PC-9 (cell line): ENCODE results near the gene CGB8. TPM values are rescaled to one million over a fixed set of nuclear protein-coding genes. Genes with fewer than 3 reads are reported as not detected.
"Not testable (repeated sequence)": the region's sequence is repeated elsewhere in the genome, so short reads cannot be mapped to it uniquely, and the experiment has no call there.

Experiments
- BruUV-seq: library from RNA; stranded (reverse); fragments of 400-500 nt; replicated peaks from 2 replicates; lab custom pipeline; 2021; lab: Mats Ljungman, UMichigan
- CTCF ChIA-PET: fragments of 300-600 bp; sonication (Branson Sonifier 250); formaldehyde crosslinking; loops from one replicate; lab custom pipeline; 2022; ENCODE audit warnings: antibody characterized with exemption; lab: Charles Lee
- POLR2A ChIA-PET: fragments of 300-600 bp; sonication (Branson Sonifier 250); formaldehyde crosslinking; loops from one replicate; lab custom pipeline; 2022; ENCODE audit warnings: antibody characterized with exemption; ENCODE audit not compliant: unreplicated experiment; lab: Charles Lee
- DNase-seq, 2 experiments: peaks; one replicate each; pipeline versions ENCODE4 v3.0.0 to v3.0.0-alpha.2; 2015 to 2022; ENCODE audit warnings: mixed read lengths in 1 of 2
- H2AFZ ChIP-seq: fragments of 200-600 bp; sonication (generic); 2 replicates; pipeline ENCODE4 v1.8.1; 2017; ENCODE audit warnings: antibody characterized with exemption
- H3F3A ChIP-seq: fragments of 200-600 bp; sonication (generic); 2 replicates; pipeline ENCODE4 v1.8.1; 2017; ENCODE audit warnings: antibody characterized with exemption, mild to moderate bottlenecking, low read depth; ENCODE audit not compliant: insufficient read depth
- H3K27ac ChIP-seq: fragments of 200-600 bp; sonication (generic); 2 replicates; pipeline ENCODE4 v1.6.1; 2016; ENCODE audit warnings: mixed run types
- H3K27me3 ChIP-seq: fragments of 200-600 bp; sonication (generic); 2 replicates; pipeline ENCODE4 v1.6.1; 2016; ENCODE audit warnings: low read depth, mixed run types; ENCODE audit not compliant: insufficient read depth
- H3K36me3 ChIP-seq: fragments of 200-600 bp; sonication (generic); 2 replicates; pipeline ENCODE4 v1.6.1; 2016; ENCODE audit warnings: low read depth, mixed run types
- H3K4me1 ChIP-seq: fragments of 200-600 bp; sonication (generic); replicated peaks from 2 replicates; pipeline ENCODE4 v1.6.1; 2016; ENCODE audit warnings: mixed run types; ENCODE audit not compliant: insufficient read depth
- H3K4me2 ChIP-seq: fragments of 200-600 bp; sonication (generic); 2 replicates; pipeline ENCODE4 v1.6.1; 2017; ENCODE audit warnings: mixed run types
- H3K4me3 ChIP-seq: fragments of 200-600 bp; sonication (generic); 2 replicates; pipeline ENCODE4 v1.6.1; 2016; ENCODE audit warnings: mixed run types
- H3K79me2 ChIP-seq: fragments of 200-600 bp; sonication (generic); 2 replicates; pipeline ENCODE4 v1.6.1; 2017; ENCODE audit warnings: low read depth, mixed run types
- H3K9me2 ChIP-seq: fragments of 200-600 bp; sonication (generic); 2 replicates; pipeline ENCODE4 v1.8.1; 2017; ENCODE audit warnings: mild to moderate bottlenecking; ENCODE audit not compliant: insufficient read depth
- H3K9me3 ChIP-seq: fragments of 200-600 bp; sonication (generic); 2 replicates; pipeline ENCODE4 v1.8.1; 2016; ENCODE audit warnings: low read depth; ENCODE audit not compliant: insufficient read depth
- H4K20me1 ChIP-seq: fragments of 200-600 bp; sonication (generic); 2 replicates; pipeline ENCODE4 v1.8.1; 2017; ENCODE audit not compliant: insufficient read depth
- CTCF ChIP-seq: fragments of 200-600 bp; sonication (generic); conservative IDR thresholded peaks from 2 replicates; pipeline ENCODE4 v1.6.1; 2017; ENCODE audit warnings: mixed run types, antibody characterized with exemption, mild to moderate bottlenecking, moderate library complexity
- intact Hi-C: fragments of 100-400 bp; cut with micrococcal nuclease; formaldehyde crosslinking; loops from one replicate; pipeline ENCODE4 v1.10.0; 2022; ENCODE audit not compliant: unreplicated experiment
- total RNA-seq: library from RNA; stranded (reverse); gene quantifications from 2 replicates; pipeline ENCODE4 v1.2.3, GENCODE V29; 2021

Gene CGB8
- total RNA-seq, 1 experiment from 2014 or later: 1.0 TPM

- Histone ChIP-seq H3K4me1 (peaks cover 22% of the 10 kb centered on the region), H3F3A (peaks cover 11% of the 10 kb centered on the region; the same call in 1 of the 2 replicates)
- H3K9me2 ChIP-seq, H3K36me3 ChIP-seq, POLR2A ChIA-PET, H3K27me3 ChIP-seq, H4K20me1 ChIP-seq, H3K4me3 ChIP-seq, H3K4me2 ChIP-seq, BruUV-seq, CTCF ChIA-PET, intact Hi-C loops, H3K9me3 ChIP-seq, H3K27ac ChIP-seq, H3K79me2 ChIP-seq, H2AFZ ChIP-seq: not testable (repeated sequence)
- DNase-seq: peak in 1 of 2 experiments; percentile 67
- peak; percentile 99 for TF ChIP-seq CTCF
These were observed 12.1 kb downstream of the CGB8 start, which contains the start of gene CGB1 for GRCh38 chr19:49036815-49037214. TSS of gene CGB1 (minus strand) at chr19:49036895. CDS start at chr19:49036711, 184 bp downstream.

- intact Hi-C loops, CTCF ChIA-PET, POLR2A ChIA-PET: not testable (repeated sequence)
These were observed 17.1 kb downstream of the CGB8 start, which contains the start of gene CGB2 for GRCh38 chr19:49031642-49032301. TSS of gene CGB2 (plus strand) at chr19:49031890. CDS start at chr19:49032096, 206 bp downstream.

GRCh38 chr19:49030323-49030722, 18.6 kb downstream of the CGB8 start:
- H3K36me3 ChIP-seq, H3K9me3 ChIP-seq, H3K4me2 ChIP-seq, H3K27ac ChIP-seq, H3K4me3 ChIP-seq, DNase-seq, H3K4me1 ChIP-seq, intact Hi-C loops, H2AFZ ChIP-seq, BruUV-seq, POLR2A ChIA-PET, H3K9me2 ChIP-seq, H3K27me3 ChIP-seq, H3K79me2 ChIP-seq, H3F3A ChIP-seq, H4K20me1 ChIP-seq: not testable (repeated sequence)
- CTCF ChIA-PET: interaction anchor here (0.6 kb wide), 1 partner anchor 44 kb away, joined by 3 read pairs; no protein-coding TSS in a partner anchor

More at GRCh38 chr19:49031642-49032301, 17.1 kb downstream of the CGB8 start, which contains the start of gene CGB2:
- not testable (repeated sequence) for BruUV-seq, H3K27me3 ChIP-seq, H3K4me1 ChIP-seq, H2AFZ ChIP-seq, H3K36me3 ChIP-seq, H3F3A ChIP-seq, H4K20me1 ChIP-seq, H3K9me3 ChIP-seq, H3K9me2 ChIP-seq, H3K79me2 ChIP-seq, H3K4me2 ChIP-seq, H3K27ac ChIP-seq, H3K4me3 ChIP-seq
- TF ChIP-seq CTCF: peak; percentile 90
- peak; percentile 59 to 63 for DNase-seq

GRCh38 chr19:49029749-49030148, 19.2 kb downstream of the CGB8 start:
- H3F3A ChIP-seq, H3K9me3 ChIP-seq, intact Hi-C loops, H3K79me2 ChIP-seq, H3K27me3 ChIP-seq, H3K4me2 ChIP-seq, H4K20me1 ChIP-seq, H3K9me2 ChIP-seq, DNase-seq, H3K36me3 ChIP-seq, H2AFZ ChIP-seq, H3K4me1 ChIP-seq, H3K4me3 ChIP-seq, BruUV-seq, H3K27ac ChIP-seq: not testable (repeated sequence)
- POLR2A ChIA-PET: interaction anchor here (0.6 kb wide), 1 partner anchor 22 kb away, joined by 3 read pairs; no protein-coding TSS in a partner anchor
- CTCF ChIA-PET: interaction anchor here (0.6 kb wide), 1 partner anchor 44 kb away, joined by 3 read pairs; no protein-coding TSS in a partner anchor

GRCh38 chr19:49028686-49029085, 20.2 kb downstream of the CGB8 start:
- BruUV-seq, POLR2A ChIA-PET, H3K27ac ChIP-seq, CTCF ChIA-PET, H3K4me1 ChIP-seq, H3F3A ChIP-seq, DNase-seq, H3K9me3 ChIP-seq, H4K20me1 ChIP-seq, H3K27me3 ChIP-seq, intact Hi-C loops, H3K79me2 ChIP-seq, H3K4me3 ChIP-seq, H3K4me2 ChIP-seq, H3K9me2 ChIP-seq, H3K36me3 ChIP-seq, H2AFZ ChIP-seq: not testable (repeated sequence)

- H2AFZ ChIP-seq, H4K20me1 ChIP-seq, intact Hi-C loops, H3K79me2 ChIP-seq, BruUV-seq, H3K27ac ChIP-seq, H3K36me3 ChIP-seq, H3K4me3 ChIP-seq, H3K9me3 ChIP-seq, H3K27me3 ChIP-seq, H3K9me2 ChIP-seq, DNase-seq, H3K4me1 ChIP-seq, H3K4me2 ChIP-seq: not testable (repeated sequence)
- H3F3A ChIP-seq: peaks cover 14% of the 10 kb centered on the region
- ChIA-PET POLR2A (interaction anchor here (0.6 kb wide), 1 partner anchor 72 kb away, joined by 5 read pairs; no protein-coding TSS in a partner anchor), CTCF (interaction anchor here (0.7 kb wide), 1 partner anchor 170 kb away, joined by 4 read pairs; no protein-coding TSS in a partner anchor)
These were observed 23.3 kb downstream of the CGB8 start for GRCh38 chr19:49025599-49025998.
